HFFc6 (cell line): Measurements from ENCODE around the gene LAMB4. TPM values are rescaled to one million over a fixed set of nuclear protein-coding genes. Genes with fewer than 3 reads are reported as not detected.

Source experiments
- DNase-seq: peaks from one replicate; pipeline ENCODE4 v3.0.0-alpha.2; 2018
- H3K27ac Mint-ChIP-seq: 2 replicates; pipeline ENCODE4 v1.8.0; 2020; ENCODE audit warnings: mild to moderate bottlenecking, mixed read lengths
- H3K27me3 Mint-ChIP-seq: 2 replicates; pipeline ENCODE4 v1.8.0; 2021; ENCODE audit warnings: mild to moderate bottlenecking, moderate library complexity, mixed read lengths; ENCODE audit not compliant: insufficient read depth
- H3K36me3 Mint-ChIP-seq: 2 replicates; pipeline ENCODE4 v1.8.0; 2021; ENCODE audit warnings: low read depth, mixed read lengths
- H3K4me1 Mint-ChIP-seq: 2 replicates; pipeline ENCODE4 v1.8.0; 2020; ENCODE audit warnings: low read depth, mixed read lengths
- H3K4me3 Mint-ChIP-seq: 2 replicates; pipeline ENCODE4 v1.8.0; 2020; ENCODE audit warnings: mild to moderate bottlenecking, moderate library complexity, mixed read lengths
- H3K9me3 Mint-ChIP-seq: 2 replicates; pipeline ENCODE4 v1.8.0; 2020; ENCODE audit warnings: mild to moderate bottlenecking, mixed read lengths
- total RNA-seq, 6 experiments: library from RNA; stranded (reverse); fragmentation: NEBNext Ultra II Directional; extraction: Animal tissue kit (Norgen Biotek cat#: 25700); gene quantifications; 2 replicates in 1 of 6; 3 replicates in 5 of 6; pipeline ENCODE4 v1.2.3, GENCODE V29; 2021
- TF ChIP-seq, protein P1 (sequence below): fragments of 200-600 bp; sonication (generic); IDR thresholded peaks from 2 replicates; pipeline ENCODE4 v1.5.0; 2021; ENCODE audit warnings: antibody characterized with exemption, mild to moderate bottlenecking

The LAMB4 gene
- total RNA-seq, 6 experiments from 2014 or later: 0.16 to 0.24 TPM; not detected in 4

DNA sequence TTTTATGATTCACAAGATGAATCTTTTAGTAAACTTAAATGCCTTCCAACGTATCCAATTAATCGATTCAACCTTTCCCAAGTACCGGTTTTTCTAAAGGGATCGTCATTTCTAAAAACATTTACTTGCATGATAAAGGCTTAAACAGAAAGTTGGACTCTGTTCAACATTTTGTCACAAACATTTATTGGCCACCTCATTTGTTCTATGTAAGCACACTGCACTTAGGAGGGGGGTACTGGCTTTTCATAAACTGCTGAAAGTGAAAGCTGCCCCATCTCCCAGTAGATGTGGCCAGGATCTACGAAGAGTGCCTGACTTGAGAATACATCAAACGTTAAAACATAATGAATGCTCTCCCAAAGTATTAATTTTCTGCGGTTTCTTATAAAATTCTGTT is 37.3 kb upstream of the LAMB4 start:
- H3K4me1 Mint-ChIP-seq: no peaks in the 10 kb centered on the region
- H3K27me3 Mint-ChIP-seq: peaks cover 13% of the 10 kb centered on the region
- peak overlapping the region; percentile 73 for H3K4me3 Mint-ChIP-seq
- H3K9me3 Mint-ChIP-seq: no peaks in the 10 kb centered on the region
- no peak overlapping the region for H3K27ac Mint-ChIP-seq
- TF ChIP-seq, protein P1, sequence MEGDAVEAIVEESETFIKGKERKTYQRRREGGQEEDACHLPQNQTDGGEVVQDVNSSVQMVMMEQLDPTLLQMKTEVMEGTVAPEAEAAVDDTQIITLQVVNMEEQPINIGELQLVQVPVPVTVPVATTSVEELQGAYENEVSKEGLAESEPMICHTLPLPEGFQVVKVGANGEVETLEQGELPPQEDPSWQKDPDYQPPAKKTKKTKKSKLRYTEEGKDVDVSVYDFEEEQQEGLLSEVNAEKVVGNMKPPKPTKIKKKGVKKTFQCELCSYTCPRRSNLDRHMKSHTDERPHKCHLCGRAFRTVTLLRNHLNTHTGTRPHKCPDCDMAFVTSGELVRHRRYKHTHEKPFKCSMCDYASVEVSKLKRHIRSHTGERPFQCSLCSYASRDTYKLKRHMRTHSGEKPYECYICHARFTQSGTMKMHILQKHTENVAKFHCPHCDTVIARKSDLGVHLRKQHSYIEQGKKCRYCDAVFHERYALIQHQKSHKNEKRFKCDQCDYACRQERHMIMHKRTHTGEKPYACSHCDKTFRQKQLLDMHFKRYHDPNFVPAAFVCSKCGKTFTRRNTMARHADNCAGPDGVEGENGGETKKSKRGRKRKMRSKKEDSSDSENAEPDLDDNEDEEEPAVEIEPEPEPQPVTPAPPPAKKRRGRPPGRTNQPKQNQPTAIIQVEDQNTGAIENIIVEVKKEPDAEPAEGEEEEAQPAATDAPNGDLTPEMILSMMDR: no peak
- DNase-seq: no peak
- no peaks in the 10 kb centered on the region for H3K36me3 Mint-ChIP-seq

DNA sequence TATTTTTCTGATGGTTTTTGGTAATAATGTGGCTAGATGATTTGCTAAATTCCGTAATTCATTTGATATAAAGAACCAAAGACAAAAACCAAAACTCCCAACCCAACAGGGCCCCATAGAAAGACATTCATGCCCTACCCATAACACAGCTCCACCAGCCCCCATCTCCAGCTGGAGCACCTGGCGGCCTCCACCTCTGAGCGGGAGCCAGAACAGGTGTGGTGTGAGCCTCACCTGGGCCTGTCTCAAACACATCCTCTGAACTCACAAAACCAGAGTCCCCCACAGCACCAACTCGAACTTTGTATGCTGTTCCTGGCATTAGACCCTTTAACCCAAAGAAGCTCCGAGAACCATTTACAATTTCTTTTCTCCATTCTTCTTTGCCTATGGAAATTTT is 36.5 kb upstream of the LAMB4 start:
- Mint-ChIP-seq H3K27ac (no peak overlapping the region), H3K27me3 (peaks cover 7% of the 10 kb centered on the region), H3K36me3 (no peaks in the 10 kb centered on the region), H3K4me1 (no peaks in the 10 kb centered on the region), H3K9me3 (no peaks in the 10 kb centered on the region), H3K4me3 (no peak overlapping the region)
- no peak for DNase-seq
- TF ChIP-seq, protein P1: no peak

DNA sequence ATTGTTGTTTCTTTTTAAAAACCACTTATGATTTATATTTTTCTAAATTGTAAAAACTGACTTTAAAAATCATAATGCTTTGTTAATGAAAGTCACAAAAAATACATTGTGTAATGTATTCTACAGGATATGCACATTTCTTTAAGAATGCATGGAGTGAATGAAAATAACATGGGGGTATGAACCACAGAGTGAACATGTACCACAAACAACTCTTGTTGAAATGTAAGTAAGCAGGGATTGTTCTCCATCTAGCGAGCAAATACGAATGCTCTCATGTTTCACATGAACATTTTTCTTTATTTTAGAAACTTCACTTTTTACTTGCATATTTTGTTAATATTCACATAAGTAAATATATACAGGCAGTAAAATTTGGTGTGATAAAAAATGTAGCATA is 35.6 kb upstream of the LAMB4 start:
- no peaks in the 10 kb centered on the region for H3K36me3 Mint-ChIP-seq
- H3K4me1 Mint-ChIP-seq: no peaks in the 10 kb centered on the region
- H3K27ac Mint-ChIP-seq: no peak overlapping the region
- peaks cover 7% of the 10 kb centered on the region for H3K27me3 Mint-ChIP-seq
- H3K4me3 Mint-ChIP-seq: no peak overlapping the region
- H3K9me3 Mint-ChIP-seq: no peaks in the 10 kb centered on the region
- TF ChIP-seq, protein P1: no peak
- no peak for DNase-seq

DNA sequence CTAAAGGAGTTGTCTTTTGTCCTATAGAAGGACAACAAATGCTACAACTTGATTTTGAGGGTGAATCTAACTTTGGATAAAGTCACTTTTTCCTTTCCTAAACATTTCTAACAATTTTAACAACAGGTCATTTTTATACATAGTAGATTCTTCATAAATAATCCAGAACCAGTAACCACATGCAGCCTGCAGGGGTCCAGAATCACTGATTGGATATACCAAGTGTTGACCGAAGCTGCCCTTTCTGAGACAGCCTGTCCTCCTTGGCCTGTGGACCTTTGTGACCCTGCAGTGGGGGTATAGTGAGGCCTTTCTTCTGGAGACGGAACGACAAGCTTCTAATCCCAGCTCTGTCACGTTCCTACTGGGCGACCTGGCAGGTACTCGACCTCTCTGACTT is 34.8 kb upstream of the LAMB4 start:
- no peak overlapping the region for H3K27ac Mint-ChIP-seq
- H3K36me3 Mint-ChIP-seq: no peaks in the 10 kb centered on the region
- H3K4me1 Mint-ChIP-seq: no peaks in the 10 kb centered on the region
- peaks cover 6% of the 10 kb centered on the region for H3K27me3 Mint-ChIP-seq
- no peaks in the 10 kb centered on the region for H3K9me3 Mint-ChIP-seq
- H3K4me3 Mint-ChIP-seq: no peak overlapping the region
- no peak for DNase-seq
- TF ChIP-seq, protein P1: no peak

DNA sequence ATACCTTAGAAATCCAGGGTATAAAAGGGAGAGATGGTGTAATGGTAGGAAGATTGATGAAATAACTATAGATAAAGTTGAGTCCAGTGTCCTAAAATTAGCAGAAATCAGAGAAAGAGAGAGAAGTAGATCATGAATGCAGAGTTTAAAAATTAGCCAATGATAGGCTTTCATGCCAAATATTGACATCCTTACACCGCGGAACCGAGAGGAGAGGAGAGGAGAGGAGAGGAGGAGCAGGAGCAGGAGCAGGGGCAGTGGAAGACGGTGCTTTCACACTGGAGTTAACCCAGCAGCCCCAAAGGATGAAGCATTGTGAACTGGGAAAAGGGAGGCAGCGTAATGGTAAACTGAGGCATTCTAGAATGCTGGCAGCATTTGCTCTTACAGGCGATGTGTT is 34.2 kb upstream of the LAMB4 start:
- TF ChIP-seq, protein P1: no peak
- H3K4me3 Mint-ChIP-seq: no peak overlapping the region

DNA sequence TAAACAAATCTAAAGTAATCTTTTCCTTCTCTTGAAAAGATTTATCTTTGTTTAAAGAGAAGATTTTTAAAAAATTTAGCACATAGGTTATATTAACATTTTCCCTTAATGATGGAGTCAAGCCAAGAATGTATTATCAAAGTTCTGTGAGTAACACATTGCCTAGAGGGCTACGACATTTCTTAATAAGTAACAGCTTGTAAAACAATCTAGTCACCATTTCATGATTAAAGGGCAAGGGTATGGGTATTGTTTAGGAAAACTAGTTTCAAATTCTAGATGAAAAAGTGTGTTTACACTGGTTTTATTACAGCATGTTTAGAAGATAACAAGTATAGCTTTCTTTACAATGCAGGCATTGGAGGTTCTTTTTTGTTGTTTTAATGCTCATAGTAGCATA is 28.6 kb upstream of the LAMB4 start:
- no peaks in the 10 kb centered on the region for H3K9me3 Mint-ChIP-seq
- H3K4me3 Mint-ChIP-seq: no peak overlapping the region
- peaks cover 10% of the 10 kb centered on the region for H3K27me3 Mint-ChIP-seq
- DNase-seq: no peak
- H3K36me3 Mint-ChIP-seq: no peaks in the 10 kb centered on the region
- no peaks in the 10 kb centered on the region for H3K4me1 Mint-ChIP-seq
- TF ChIP-seq, protein P1: no peak
- H3K27ac Mint-ChIP-seq: no peak overlapping the region

More for the DNA sequence above, 34.2 kb upstream of the LAMB4 start:
- Mint-ChIP-seq H3K4me1 (no peaks in the 10 kb centered on the region), H3K9me3 (no peaks in the 10 kb centered on the region), H3K27ac (no peak overlapping the region), H3K27me3 (peaks cover 3% of the 10 kb centered on the region; the same call in 1 of the 2 replicates), H3K36me3 (no peaks in the 10 kb centered on the region)
- no peak for DNase-seq
